Naive B cell (primary cell): Measurements from ENCODE around the gene XRCC4. TPM values are rescaled to one million over a fixed set of nuclear protein-coding genes. Genes with fewer than 3 reads are reported as not detected.
"Not testable (repeated sequence)": the region's sequence is repeated elsewhere in the genome, so short reads cannot be mapped to it uniquely, and the experiment has no call there.

Source experiments
- ATAC-seq, 2 donors: fragments of 150-1000 bp; cut with Tn5 transposase; 2 replicates each; pipeline ENCODE4 v1.10.0; 2021; ENCODE audit warnings: low read depth in 2 of 2, mild to moderate bottlenecking in 2 of 2, moderate library complexity in 2 of 2
- DNase-seq: peaks from one replicate; pipeline ENCODE4 v3.0.0; 2022
- H3K27ac Mint-ChIP-seq, 6 donors: one replicate each; pipeline ENCODE4 v1.8.0; 2020 to 2022; ENCODE audit warnings: mild to moderate bottlenecking in 6 of 6, mixed read lengths in 6 of 6, moderate library complexity in 5 of 6, inconsistent platforms in 2 of 6
- H3K27me3 Mint-ChIP-seq, 3 donors: one replicate each; pipeline ENCODE4 v1.8.0; 2021 to 2022; ENCODE audit warnings: mixed read lengths in 3 of 3, mild to moderate bottlenecking in 1 of 3
- H3K36me3 Mint-ChIP-seq, 2 donors: one replicate each; pipeline ENCODE4 v1.8.0; 2020 to 2022; ENCODE audit warnings: mixed read lengths in 2 of 2, inconsistent platforms in 1 of 2, mild to moderate bottlenecking in 1 of 2
- H3K4me1 Mint-ChIP-seq, 3 donors: one replicate each; pipeline ENCODE4 v1.8.0; 2020 to 2022; ENCODE audit warnings: mixed read lengths in 3 of 3, inconsistent platforms in 1 of 3, mild to moderate bottlenecking in 1 of 3, moderate library complexity in 1 of 3
- H3K4me3 Mint-ChIP-seq, 8 donors: one replicate each; pipeline ENCODE4 v1.8.0; 2020 to 2022; ENCODE audit warnings: mild to moderate bottlenecking in 8 of 8, mixed read lengths in 8 of 8, moderate library complexity in 8 of 8, inconsistent platforms in 2 of 8
- H3K9me3 Mint-ChIP-seq, 7 donors: one replicate each; pipeline ENCODE4 v1.8.0; 2020 to 2022; ENCODE audit warnings: mixed read lengths in 7 of 7, mild to moderate bottlenecking in 5 of 7, inconsistent platforms in 2 of 7, moderate library complexity in 1 of 7
- polyA plus RNA-seq, 6 donors: library from polyadenylated mRNA; unstranded; fragments of 300-500 nt; fragmentation: Illumina TruSeq; gene quantifications; one replicate each; pipeline ENCODE4 v1.2.3, GENCODE V29; 2021; ENCODE audit warnings: low read depth in 6 of 6

XRCC4 gene
- polyA plus RNA-seq, 6 donors from 2014 or later = 7.8 to 9.9 (median 9.3) TPM

- DNase-seq = no peak
- H3K9me3 Mint-ChIP-seq = peaks cover 12 to 55% (median 36%) of the 10 kb centered on the region in 7 donors
- peaks cover 34 to 35% of the 10 kb centered on the region in 2 donors for H3K36me3 Mint-ChIP-seq
- no peak for ATAC-seq
- H3K4me3 Mint-ChIP-seq = no peak overlapping the region
- no peaks in the 10 kb centered on the region for H3K27me3 Mint-ChIP-seq
- H3K4me1 Mint-ChIP-seq = no peaks in the 10 kb centered on the region
- H3K27ac Mint-ChIP-seq = no peak overlapping the region
These were observed 268.1 kb downstream of the XRCC4 start for GRCh38 chr5:83345423-83345822.

DNA sequence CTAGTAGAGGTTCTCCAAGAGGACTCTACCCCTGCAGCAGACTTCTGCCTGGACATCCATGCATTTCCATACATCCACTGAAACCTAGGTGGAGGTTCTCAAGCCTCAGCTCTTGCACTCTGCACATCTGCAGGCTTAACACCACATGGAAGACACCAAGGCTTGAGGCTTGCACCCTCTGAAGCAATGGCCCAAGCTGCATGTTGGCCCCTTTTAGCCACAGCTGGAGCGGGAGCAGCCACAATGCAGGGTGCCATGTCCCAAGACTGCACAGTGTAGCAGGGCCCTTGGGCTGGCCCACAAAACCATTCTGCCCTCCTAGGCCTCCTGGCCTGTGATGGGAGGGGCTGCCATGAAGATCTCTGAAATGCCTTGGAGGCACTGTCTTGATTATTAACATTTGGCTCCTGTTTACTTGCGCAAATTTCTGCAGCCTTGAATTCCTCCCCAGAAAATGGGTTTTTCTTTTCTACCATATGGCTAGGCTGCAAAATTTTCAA, 271.0 kb downstream of the XRCC4 start:
- Mint-ChIP-seq H3K4me3 (peak overlapping the region in 1 of 8 donors; percentile 35), H3K36me3 (peaks cover 34 to 35% of the 10 kb centered on the region in 2 donors), H3K4me1 (no peaks in the 10 kb centered on the region), H3K27me3 (no peaks in the 10 kb centered on the region), H3K9me3 (peaks cover 12 to 71% (median 43%) of the 10 kb centered on the region in 7 donors), H3K27ac (no peak overlapping the region)
- DNase-seq = no peak
- no peak for ATAC-seq

DNA sequence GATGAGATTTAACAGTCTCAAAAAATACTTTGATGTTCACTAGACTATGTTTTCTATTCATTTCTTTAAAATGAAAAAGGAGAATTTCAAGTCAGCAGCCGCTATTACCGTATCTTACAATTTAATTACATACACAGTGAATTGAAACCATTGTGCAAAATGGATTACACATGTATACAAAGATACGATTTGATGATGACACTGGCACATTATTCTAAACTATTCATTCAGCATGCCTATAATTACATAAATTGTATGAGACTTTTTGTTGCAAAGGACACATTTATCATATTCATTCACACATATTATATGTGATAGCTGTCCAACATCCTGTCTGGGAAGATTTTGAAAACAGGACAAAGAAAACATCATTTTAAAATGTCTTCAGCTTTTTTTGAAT, 275.9 kb downstream of the XRCC4 start:
- H3K4me3 Mint-ChIP-seq = no peak overlapping the region
- H3K9me3 Mint-ChIP-seq = peaks cover 14 to 38% (median 28%) of the 10 kb centered on the region in 7 donors
- ATAC-seq = no peak

GRCh38 chr5:83353774-83354173, 276.4 kb downstream of the XRCC4 start:
- Mint-ChIP-seq H3K4me1 (no peaks in the 10 kb centered on the region), H3K4me3 (no peak overlapping the region), H3K36me3 (peaks cover 8 to 24% of the 10 kb centered on the region in 2 donors), H3K27ac (no peak overlapping the region), H3K27me3 (no peaks in the 10 kb centered on the region), H3K9me3 (peaks cover 13 to 32% (median 24%) of the 10 kb centered on the region in 7 donors)
- no peak for DNase-seq
- no peak for ATAC-seq

More for the DNA sequence above, 275.9 kb downstream of the XRCC4 start:
- DNase-seq = no peak
- Mint-ChIP-seq H3K4me1 (no peaks in the 10 kb centered on the region), H3K36me3 (peaks cover 10 to 29% of the 10 kb centered on the region in 2 donors), H3K27ac (no peak overlapping the region), H3K27me3 (no peaks in the 10 kb centered on the region)

- no peaks in the 10 kb centered on the region for H3K4me1 Mint-ChIP-seq
- H3K4me3 Mint-ChIP-seq = no peak overlapping the region
- peaks cover 4 to 21% (median 12%) of the 10 kb centered on the region in 7 donors for H3K9me3 Mint-ChIP-seq
- H3K36me3 Mint-ChIP-seq = peaks cover 0 to 14% of the 10 kb centered on the region in 2 donors
- DNase-seq = no peak
- no peaks in the 10 kb centered on the region for H3K27me3 Mint-ChIP-seq
- ATAC-seq = no peak
- H3K27ac Mint-ChIP-seq = no peak overlapping the region
These were observed 277.6 kb downstream of the XRCC4 start for GRCh38 chr5:83354958-83355357.

DNA sequence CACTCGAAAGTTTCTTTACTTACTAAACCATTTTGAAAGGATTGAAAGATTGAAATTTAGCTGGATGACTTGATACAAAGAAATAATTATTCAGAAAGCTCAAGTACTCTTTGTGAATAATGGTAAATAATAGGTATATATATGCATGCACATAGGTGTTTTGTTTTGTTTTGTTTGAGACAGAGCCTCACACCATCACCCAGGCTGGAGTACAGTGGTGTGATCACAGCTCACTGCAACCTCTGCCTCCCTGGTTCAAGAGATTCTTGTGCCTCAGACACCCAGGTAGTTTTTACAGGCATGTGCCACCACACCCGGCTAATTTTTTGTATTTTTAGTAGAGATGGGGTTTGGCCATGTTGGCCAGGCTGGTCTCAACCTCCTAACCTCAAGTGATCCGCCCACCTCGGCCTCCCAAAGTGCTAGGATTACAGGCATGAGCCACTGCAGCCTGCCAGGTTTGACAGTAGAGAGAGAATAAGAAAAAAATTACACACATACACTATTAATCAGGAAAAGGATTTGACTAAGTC, 278.2 kb downstream of the XRCC4 start:
- H3K9me3 Mint-ChIP-seq = peaks cover 2 to 15% (median 9%) of the 10 kb centered on the region in 7 donors
- H3K27ac Mint-ChIP-seq, H3K4me3 Mint-ChIP-seq, H3K4me1 Mint-ChIP-seq, H3K27me3 Mint-ChIP-seq, DNase-seq, H3K36me3 Mint-ChIP-seq, ATAC-seq: not testable (repeated sequence)

GRCh38 chr5:83357621-83358231, 280.4 kb downstream of the XRCC4 start:
- H3K9me3 Mint-ChIP-seq = peaks cover 0 to 12% (median 4%) of the 10 kb centered on the region in 7 donors
- H3K36me3 Mint-ChIP-seq = peaks cover 0 to 9% of the 10 kb centered on the region in 2 donors
- DNase-seq = no peak
- no peaks in the 10 kb centered on the region for H3K4me1 Mint-ChIP-seq
- no peak overlapping the region for H3K27ac Mint-ChIP-seq
- H3K4me3 Mint-ChIP-seq = no peak overlapping the region
- ATAC-seq = no peak
- H3K27me3 Mint-ChIP-seq = no peaks in the 10 kb centered on the region

GRCh38 chr5:83360573-83360972, 283.2 kb downstream of the XRCC4 start:
- H3K36me3 Mint-ChIP-seq = no peaks in the 10 kb centered on the region
- H3K9me3 Mint-ChIP-seq = peaks cover 0 to 10% (median 3%) of the 10 kb centered on the region in 7 donors
- H3K4me3 Mint-ChIP-seq = no peak overlapping the region
- H3K27me3 Mint-ChIP-seq = no peaks in the 10 kb centered on the region
- H3K27ac Mint-ChIP-seq = peak overlapping the region in 1 of 6 donors; percentile 46
- H3K4me1 Mint-ChIP-seq = peaks cover 0 to 2% (median 0%) of the 10 kb centered on the region in 3 donors
- ATAC-seq (no peak), DNase-seq (no peak)

- no peaks in the 10 kb centered on the region for H3K36me3 Mint-ChIP-seq
- DNase-seq (no peak), ATAC-seq (no peak)
- no peak overlapping the region for H3K4me3 Mint-ChIP-seq
- H3K9me3 Mint-ChIP-seq = peaks cover 0 to 19% (median 3%) of the 10 kb centered on the region in 7 donors
- no peak overlapping the region for H3K27ac Mint-ChIP-seq
- H3K4me1 Mint-ChIP-seq = peaks cover 0 to 2% (median 0%) of the 10 kb centered on the region in 3 donors
- no peaks in the 10 kb centered on the region for H3K27me3 Mint-ChIP-seq
These were observed 285.2 kb downstream of the XRCC4 start for GRCh38 chr5:83362526-83362925.

- Mint-ChIP-seq H3K4me1 (peaks cover 0 to 2% (median 0%) of the 10 kb centered on the region in 3 donors), H3K4me3 (no peak overlapping the region), H3K9me3 (peaks cover 0 to 19% (median 3%) of the 10 kb centered on the region in 7 donors), H3K27me3 (no peaks in the 10 kb centered on the region), H3K36me3 (no peaks in the 10 kb centered on the region), H3K27ac (no peak overlapping the region)
- DNase-seq = no peak
- ATAC-seq = no peak
These were observed 286.0 kb downstream of the XRCC4 start for GRCh38 chr5:83363111-83363885.

DNA sequence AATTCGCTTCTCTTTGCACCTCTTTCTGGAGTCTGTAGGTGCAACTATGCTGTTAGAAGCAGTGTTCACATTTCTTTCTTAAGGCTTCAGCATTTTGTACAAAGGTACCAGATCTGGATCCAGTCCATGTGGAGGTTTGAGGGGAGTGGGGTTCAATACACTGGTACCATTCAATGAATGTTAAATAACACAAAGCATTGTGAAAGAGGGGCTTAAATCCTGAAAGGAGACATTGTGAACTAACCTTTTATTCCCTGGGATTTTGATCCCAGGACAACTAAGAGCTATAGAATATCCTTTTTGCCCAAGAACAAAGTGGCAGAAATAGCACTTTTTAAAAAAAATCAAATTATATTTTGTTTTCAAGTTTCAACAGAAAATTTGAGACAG, 286.5 kb downstream of the XRCC4 start:
- ATAC-seq = no peak
- H3K4me3 Mint-ChIP-seq = no peak overlapping the region
- H3K27ac Mint-ChIP-seq = no peak overlapping the region
- no peaks in the 10 kb centered on the region for H3K27me3 Mint-ChIP-seq
- no peak for DNase-seq
- no peaks in the 10 kb centered on the region for H3K36me3 Mint-ChIP-seq
- peaks cover 0 to 19% (median 3%) of the 10 kb centered on the region in 7 donors for H3K9me3 Mint-ChIP-seq
- peaks cover 0 to 2% (median 0%) of the 10 kb centered on the region in 3 donors for H3K4me1 Mint-ChIP-seq

DNA sequence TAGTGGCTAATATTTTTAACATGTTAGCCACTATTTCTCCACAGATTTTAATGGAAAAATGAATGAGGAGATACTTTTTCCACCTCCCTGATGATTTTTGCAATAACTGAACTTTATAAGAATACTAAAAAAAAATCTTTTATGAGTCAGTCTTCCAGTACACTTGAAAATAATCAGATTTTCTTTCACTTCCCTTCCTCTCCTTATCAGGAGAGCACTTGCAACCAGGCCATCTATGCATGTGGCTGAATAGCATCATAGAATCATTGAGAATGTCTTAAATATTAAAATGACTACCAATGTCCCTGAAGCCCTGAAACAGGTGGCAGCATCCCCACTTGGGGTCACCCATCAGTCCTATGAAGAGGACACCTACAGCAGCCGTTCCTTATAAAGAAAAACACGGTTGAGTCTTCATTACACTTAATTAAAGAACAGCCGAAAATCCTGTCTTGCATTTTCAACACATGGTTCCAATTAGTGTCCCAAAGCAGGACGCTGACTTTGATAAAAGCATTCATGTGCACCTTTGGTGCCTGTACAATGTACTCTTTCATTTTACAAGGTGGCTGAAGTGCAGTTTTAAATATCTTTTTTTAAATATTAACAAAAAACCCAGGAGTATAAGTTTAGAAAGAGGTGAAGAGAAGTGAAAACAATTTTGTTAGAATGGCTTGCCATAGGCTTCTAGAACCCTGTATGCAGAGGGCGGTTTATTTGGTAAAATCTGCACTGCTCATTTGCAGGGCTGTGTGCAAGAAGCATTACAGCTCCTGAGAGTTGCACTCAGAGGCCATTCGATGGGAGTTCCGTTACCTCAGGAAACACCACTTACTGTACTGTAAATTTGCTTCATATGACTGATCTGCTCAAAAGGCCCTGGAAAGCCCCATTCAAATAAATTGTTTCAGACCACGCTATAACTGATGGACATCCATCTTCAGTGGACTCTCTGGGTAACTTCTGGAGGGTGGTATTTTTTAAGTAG, 287.3 kb downstream of the XRCC4 start:
- H3K27me3 Mint-ChIP-seq = no peaks in the 10 kb centered on the region
- no peak for DNase-seq
- no peak for ATAC-seq
- H3K36me3 Mint-ChIP-seq = no peaks in the 10 kb centered on the region
- H3K9me3 Mint-ChIP-seq = peaks cover 0 to 19% (median 3%) of the 10 kb centered on the region in 7 donors
- peaks cover 0 to 2% (median 0%) of the 10 kb centered on the region in 3 donors for H3K4me1 Mint-ChIP-seq
- peak overlapping the region in 1 of 6 donors; percentile 45 for H3K27ac Mint-ChIP-seq
- no peak overlapping the region for H3K4me3 Mint-ChIP-seq

GRCh38 chr5:83368319-83368718, 291.0 kb downstream of the XRCC4 start:
- Mint-ChIP-seq H3K36me3 (no peaks in the 10 kb centered on the region), H3K4me1 (peaks cover 0 to 4% (median 0%) of the 10 kb centered on the region in 3 donors), H3K27me3 (peaks cover 0 to 10% (median 0%) of the 10 kb centered on the region in 3 donors), H3K27ac (no peak overlapping the region), H3K4me3 (no peak overlapping the region), H3K9me3 (peaks cover 0 to 12% (median 0%) of the 10 kb centered on the region in 7 donors)
- no peak for DNase-seq
- no peak for ATAC-seq
